Loucy (cell line): Measurements from ENCODE around the gene KRTAP10-3.

ENCODE experiments used
- H2AFZ ChIP-seq: fragments of 200-600 bp; sonication (generic); 2 replicates; pipeline ENCODE4 v1.6.0; 2016; ENCODE audit warnings: antibody characterized with exemption, mild to moderate bottlenecking, low read length, moderate library complexity
- H3F3A ChIP-seq: fragments of 200-600 bp; 2 replicates; pipeline ENCODE4 v1.6.0; 2016; ENCODE audit warnings: antibody characterized with exemption, low read depth, mild to moderate bottlenecking
- H3K27me3 ChIP-seq: fragments of 200-600 bp; sonication (generic); 2 replicates; pipeline ENCODE4 v1.6.1; 2014; ENCODE audit warnings: low read length, mild to moderate bottlenecking; ENCODE audit not compliant: insufficient read depth, poor library complexity, severe bottlenecking
- H3K36me3 ChIP-seq: fragments of 200-600 bp; sonication (generic); 2 replicates; pipeline ENCODE4 v1.6.1; 2016; ENCODE audit warnings: low read length; ENCODE audit not compliant: insufficient read depth
- H3K4me1 ChIP-seq: fragments of 200-600 bp; sonication (generic); 2 replicates; pipeline ENCODE4 v1.5.1; 2014; ENCODE audit warnings: low read length, mild to moderate bottlenecking; ENCODE audit not compliant: insufficient read depth, poor library complexity, severe bottlenecking
- H3K4me2 ChIP-seq: fragments of 200-600 bp; sonication (generic); 2 replicates; pipeline ENCODE4 v1.6.0; 2014; ENCODE audit warnings: antibody characterized with exemption, low read length, low read depth, mild to moderate bottlenecking; ENCODE audit not compliant: poor library complexity, severe bottlenecking
- H3K4me3 ChIP-seq: fragments of 200-600 bp; sonication (generic); 2 replicates; pipeline ENCODE4 v1.5.1; 2014; ENCODE audit warnings: low read length, mild to moderate bottlenecking, mixed read lengths; ENCODE audit not compliant: poor library complexity, severe bottlenecking
- H3K79me2 ChIP-seq: fragments of 200-600 bp; sonication (generic); 2 replicates; pipeline ENCODE4 v1.6.1; 2014; ENCODE audit warnings: low read length; ENCODE audit not compliant: insufficient read depth
- H3K9ac ChIP-seq: fragments of 200-600 bp; sonication (generic); 2 replicates; pipeline ENCODE4 v1.6.0; 2014; ENCODE audit warnings: mild to moderate bottlenecking, low read depth, low read length, moderate library complexity; ENCODE audit not compliant: poor library complexity, severe bottlenecking
- H3K9me2 ChIP-seq: fragments of 200-600 bp; sonication (generic); replicated peaks from 2 replicates; pipeline ENCODE4 v1.6.1; 2016; ENCODE audit warnings: low read depth, low read length, mixed read lengths
- H3K9me3 ChIP-seq: fragments of 200-600 bp; sonication (generic); 2 replicates; pipeline ENCODE4 v1.6.1; 2014; ENCODE audit warnings: mild to moderate bottlenecking, antibody characterized with exemption, low read length, low read depth; ENCODE audit not compliant: insufficient read depth
- H4K20me1 ChIP-seq: fragments of 200-600 bp; sonication (generic); 2 replicates; pipeline ENCODE4 v1.6.0; 2014; ENCODE audit warnings: antibody characterized with exemption, low read length, mild to moderate bottlenecking; ENCODE audit not compliant: insufficient read depth, poor library complexity, severe bottlenecking
- EZH2phosphoT487 ChIP-seq: fragments of 200-600 bp; IDR thresholded peaks from 2 replicates; pipeline ENCODE4 v1.6.1; 2018; ENCODE audit warnings: antibody characterized with exemption, mild to moderate bottlenecking, moderate library complexity, borderline replicate concordance
- TF ChIP-seq, protein P1 (sequence below): fragments of 200-600 bp; sonication (generic); conservative IDR thresholded peaks from 2 replicates; pipeline ENCODE4 v1.5.1; 2014; ENCODE audit warnings: mild to moderate bottlenecking, antibody characterized with exemption, low read length

The KRTAP10-3 gene

DNA sequence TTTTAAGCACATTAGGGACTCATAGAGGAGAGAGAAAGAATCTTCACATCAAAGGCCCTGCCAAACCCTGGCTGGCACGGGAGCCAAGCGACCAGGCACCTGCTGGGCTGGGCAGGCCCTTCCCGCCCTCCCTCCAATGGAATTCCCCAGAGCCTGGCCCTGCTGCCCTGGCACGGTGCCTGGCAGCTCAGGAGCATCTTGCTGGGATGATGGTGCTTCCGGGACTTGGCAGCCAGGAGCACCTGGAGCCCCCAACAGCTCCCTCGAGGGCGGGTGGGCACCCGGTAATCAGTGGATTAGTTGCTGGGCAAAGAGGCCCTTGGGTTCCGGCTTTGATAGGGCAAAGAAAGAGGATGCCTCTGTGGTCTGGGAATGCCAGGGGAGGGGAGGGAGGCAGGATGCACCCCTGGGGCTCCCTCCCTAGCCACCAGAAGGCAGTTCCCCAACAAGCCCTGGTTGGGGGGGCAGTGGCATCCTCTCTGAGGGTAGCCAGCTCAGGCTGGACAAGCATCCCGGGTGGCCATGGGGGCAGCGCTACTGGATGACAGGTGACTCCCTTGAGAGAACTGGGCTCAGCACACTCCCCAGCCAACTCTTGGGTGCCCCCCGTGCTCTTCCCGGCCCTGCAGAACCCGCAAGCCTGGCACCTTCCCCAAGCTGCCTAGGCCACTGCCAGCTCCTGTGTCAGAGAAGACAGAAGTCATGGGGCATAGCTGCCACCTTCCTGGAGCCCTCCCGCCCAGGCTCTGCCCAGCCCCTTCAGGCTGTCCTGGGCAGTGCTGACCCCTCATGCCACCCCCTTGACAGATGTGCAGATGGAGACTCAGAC is 45.0 kb downstream of the KRTAP10-3 start:
- Histone ChIP-seq H3K9me2 (no peaks in the 10 kb centered on the region), H3K4me1 (no peaks in the 10 kb centered on the region), H2AFZ (no peak overlapping the region), H3K79me2 (no peaks in the 10 kb centered on the region), H3K4me2 (no peak overlapping the region), H3K9ac (no peak overlapping the region), H3K4me3 (no peak overlapping the region), H3K36me3 (no peaks in the 10 kb centered on the region), H3F3A (no peaks in the 10 kb centered on the region), H3K9me3 (no peaks in the 10 kb centered on the region; the same call in 1 of the 2 replicates), H3K27me3 (no peaks in the 10 kb centered on the region), H4K20me1 (no peaks in the 10 kb centered on the region)
- TF ChIP-seq, protein P1, sequence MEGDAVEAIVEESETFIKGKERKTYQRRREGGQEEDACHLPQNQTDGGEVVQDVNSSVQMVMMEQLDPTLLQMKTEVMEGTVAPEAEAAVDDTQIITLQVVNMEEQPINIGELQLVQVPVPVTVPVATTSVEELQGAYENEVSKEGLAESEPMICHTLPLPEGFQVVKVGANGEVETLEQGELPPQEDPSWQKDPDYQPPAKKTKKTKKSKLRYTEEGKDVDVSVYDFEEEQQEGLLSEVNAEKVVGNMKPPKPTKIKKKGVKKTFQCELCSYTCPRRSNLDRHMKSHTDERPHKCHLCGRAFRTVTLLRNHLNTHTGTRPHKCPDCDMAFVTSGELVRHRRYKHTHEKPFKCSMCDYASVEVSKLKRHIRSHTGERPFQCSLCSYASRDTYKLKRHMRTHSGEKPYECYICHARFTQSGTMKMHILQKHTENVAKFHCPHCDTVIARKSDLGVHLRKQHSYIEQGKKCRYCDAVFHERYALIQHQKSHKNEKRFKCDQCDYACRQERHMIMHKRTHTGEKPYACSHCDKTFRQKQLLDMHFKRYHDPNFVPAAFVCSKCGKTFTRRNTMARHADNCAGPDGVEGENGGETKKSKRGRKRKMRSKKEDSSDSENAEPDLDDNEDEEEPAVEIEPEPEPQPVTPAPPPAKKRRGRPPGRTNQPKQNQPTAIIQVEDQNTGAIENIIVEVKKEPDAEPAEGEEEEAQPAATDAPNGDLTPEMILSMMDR: no peak
- TF ChIP-seq EZH2phosphoT487: no peak

DNA sequence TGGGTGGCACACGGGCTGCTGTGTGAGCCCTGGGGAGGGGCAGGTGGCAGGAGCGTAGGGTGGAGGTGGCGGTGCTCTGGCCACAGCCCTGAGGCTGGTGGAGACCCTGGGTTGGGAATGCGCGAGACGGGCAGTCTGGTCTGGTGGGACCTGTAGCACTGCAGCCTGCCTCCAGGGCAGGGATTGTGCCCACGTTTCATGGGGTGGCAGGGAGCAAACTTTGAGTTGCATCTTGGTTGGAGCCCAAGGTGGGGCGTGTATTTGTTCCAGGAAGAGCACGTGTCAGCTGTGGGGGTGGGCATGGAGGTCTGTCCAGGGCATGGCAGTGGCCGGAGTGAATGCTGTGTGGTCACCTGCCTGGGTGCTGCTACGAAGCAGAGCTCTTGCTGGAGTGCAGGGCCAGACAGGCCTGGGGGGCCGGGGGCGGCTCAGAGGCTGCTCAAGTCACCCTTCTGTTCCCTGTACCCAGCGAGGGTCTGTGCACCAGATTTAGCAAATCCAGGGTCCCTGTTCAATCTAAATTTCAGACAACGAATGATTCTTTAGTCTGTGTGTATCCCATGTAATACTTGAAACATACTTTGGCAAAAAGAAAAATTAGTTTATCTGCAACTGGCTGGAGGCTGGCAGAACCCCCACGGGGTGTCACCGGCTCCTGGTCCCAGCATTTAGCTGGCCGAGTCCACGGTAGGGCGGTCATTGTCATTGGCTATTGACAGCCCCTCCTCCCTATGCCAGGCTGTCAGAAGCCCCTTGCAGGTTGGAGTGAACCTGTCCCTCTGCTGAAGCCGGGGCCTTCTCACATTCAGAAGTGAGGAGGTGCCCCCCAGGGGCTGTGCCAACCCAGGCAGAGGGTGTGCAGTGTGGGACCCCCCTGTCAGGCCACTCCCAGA is 45.9 kb downstream of the KRTAP10-3 start:
- Histone ChIP-seq H3K9me3 (no peaks in the 10 kb centered on the region; the same call in 1 of the 2 replicates), H3K36me3 (no peaks in the 10 kb centered on the region), H3K79me2 (no peaks in the 10 kb centered on the region), H3K4me1 (no peaks in the 10 kb centered on the region), H3F3A (no peaks in the 10 kb centered on the region), H2AFZ (no peak overlapping the region), H3K4me2 (no peak overlapping the region), H3K4me3 (no peak overlapping the region), H3K27me3 (no peaks in the 10 kb centered on the region), H4K20me1 (no peaks in the 10 kb centered on the region), H3K9ac (no peak overlapping the region), H3K9me2 (no peaks in the 10 kb centered on the region)
- no peak for TF ChIP-seq EZH2phosphoT487
- TF ChIP-seq, protein P1: no peak

DNA sequence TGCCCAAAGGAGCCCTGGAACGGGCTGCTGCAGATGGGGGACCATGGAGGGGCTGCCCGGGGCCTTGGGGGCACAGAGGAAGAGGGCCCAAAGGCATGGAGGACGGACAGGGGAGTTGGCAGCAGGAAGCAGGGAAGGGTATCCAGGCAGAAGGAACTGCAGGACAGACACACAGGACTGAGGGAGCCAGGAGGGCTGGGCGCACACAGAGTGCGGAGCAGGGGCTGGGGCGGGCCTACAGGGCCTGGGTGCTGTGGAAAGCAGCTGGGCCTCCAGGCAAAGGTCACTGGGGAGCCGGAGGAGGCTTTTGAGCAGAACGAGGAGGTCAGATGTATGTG is 46.7 kb downstream of the KRTAP10-3 start:
- no peaks in the 10 kb centered on the region for H3K27me3 ChIP-seq

More for the DNA sequence above, 46.7 kb downstream of the KRTAP10-3 start:
- Histone ChIP-seq H3K9me3 (no peaks in the 10 kb centered on the region), H2AFZ (no peak overlapping the region), H4K20me1 (no peaks in the 10 kb centered on the region), H3K4me2 (no peak overlapping the region), H3K4me3 (no peak overlapping the region), H3K9ac (no peak overlapping the region), H3K36me3 (no peaks in the 10 kb centered on the region), H3K4me1 (no peaks in the 10 kb centered on the region), H3K79me2 (no peaks in the 10 kb centered on the region), H3F3A (no peaks in the 10 kb centered on the region), H3K9me2 (no peaks in the 10 kb centered on the region)
- TF ChIP-seq, protein P1: no peak
- no peak for TF ChIP-seq EZH2phosphoT487
